Mammary epithelial cell (primary cell): ENCODE measurements around the gene NSL1.

Experiments
- CTCF ChIP-seq, 2 donors: IDR thresholded peaks in 1 of 2; conservative IDR thresholded peaks in 1 of 2; 2 replicates each; pipeline ENCODE4 v1.5.1; 2011 to 2012; ENCODE audit warnings: inconsistent platforms in 2 of 2, low read length in 2 of 2, mild to moderate bottlenecking in 2 of 2, control low read depth in 1 of 2, low read depth in 1 of 2; ENCODE audit not compliant: insufficient read depth in 1 of 2; ENCODE audit errors: extremely low read depth in 1 of 2
- EZH2 ChIP-seq: IDR thresholded peaks from 2 replicates; pipeline ENCODE4 v1.6.1; 2012; ENCODE audit warnings: low read length, inconsistent platforms, borderline replicate concordance

- no peak for TF ChIP-seq CTCF (conservative IDR thresholded peaks at IDR 0.05 in 1 of 2, IDR thresholded peaks at IDR 0.05 in 1 of 2; ENCODE audit: extremely low read depth in 1 of 2, insufficient read depth in 1 of 2, low read depth in 1 of 2, low read length in 2 of 2)
- TF ChIP-seq EZH2: peak; percentile 33
Observed at GRCh38 chr1:212696721-212697331, 94.8 kb downstream of the NSL1 start.
